Measurements from ENCODE around the gene MAP3K7. TPM values are rescaled to one million over a fixed set of nuclear protein-coding genes. Genes with fewer than 3 reads are reported as not detected.

The MAP3K7 gene
- total and polyA plus RNA-seq, 2 of the 4 experiments (the other 2 are of a cell fraction) = 26.5 to 29.9 TPM

- Histone ChIP-seq H3K56ac (ENCODE audit: extremely low read depth, insufficient read depth, low read length) (no peak overlapping the region), H2AK5ac (ENCODE audit: low read depth, low read length) (no peak overlapping the region), H3K4me3 (ENCODE audit: insufficient read depth, low read depth, low read length) (no peak overlapping the region), H3K4me2 (ENCODE audit: low read depth, low read length) (no peak overlapping the region), H3K27ac (ENCODE audit: insufficient read depth, low read length) (no peak overlapping the region), H3K36me3 (ENCODE audit: control insufficient read depth, insufficient read depth, low read length) (no peaks in the 10 kb centered on the region), H3K9ac (ENCODE audit: low read depth, low read length) (no peak overlapping the region), H3K27me3 (ENCODE audit: control insufficient read depth, insufficient read depth, low read length) (peaks cover 2% of the 10 kb centered on the region; the same call in 1 of the 2 replicates), H2AK9ac (replicated peaks; ENCODE audit: low read depth, low read length, poor library complexity) (no peak overlapping the region), H3K9me3 (ENCODE audit: control insufficient read depth, insufficient read depth, low read length) (no peaks in the 10 kb centered on the region), H4K91ac (ENCODE audit: insufficient read depth, low read depth, low read length) (no peak overlapping the region), H4K8ac (ENCODE audit: low read depth in 2 of 2, low read length in 2 of 2) (no peak overlapping the region), H2BK20ac (ENCODE audit: low read depth, low read length) (no peak overlapping the region), H3K79me1 (ENCODE audit: low read depth in 1 of 2, low read length in 2 of 2) (no peaks in the 10 kb centered on the region), H3K23ac (ENCODE audit: low read depth, low read length) (no peak overlapping the region), H4K5ac (ENCODE audit: low read depth, low read length) (no peak overlapping the region), H4K20me1 (ENCODE audit: insufficient read depth, low read length) (no peaks in the 10 kb centered on the region), H2AFZ (replicated peaks; ENCODE audit: low read length, poor library complexity) (no peak overlapping the region), H3K4me1 (ENCODE audit: control insufficient read depth, insufficient read depth, low read length) (no peaks in the 10 kb centered on the region), H3K14ac (replicated peaks; ENCODE audit: low read depth, low read length) (no peak overlapping the region), H2BK5ac (ENCODE audit: low read depth, low read length, poor library complexity, severe bottlenecking) (no peak overlapping the region), H3K18ac (ENCODE audit: low read depth, low read length) (no peak overlapping the region), H2BK15ac (ENCODE audit: low read depth, low read length) (no peak overlapping the region), H3K4ac (ENCODE audit: low read depth, low read length) (no peak overlapping the region), H2BK120ac (ENCODE audit: low read depth, low read length) (no peak overlapping the region), H3K9me1 (ENCODE audit: insufficient read depth, low read length) (no peaks in the 10 kb centered on the region)
- DNase-seq (no peak), ATAC-seq (ENCODE audit: low read depth) (no peak)
- dilution Hi-C loops (cut with HindIII; ENCODE audit: low sequenced_read_pairs, unreplicated experiment) (no loop called here), intact Hi-C loops (cut with micrococcal nuclease) (no loop called here), in situ Hi-C loops (cut with MboI; ENCODE audit: low sequenced_read_pairs) (no loop called here)
- WGBS, 2 experiments (ENCODE audit: extremely low coverage in 2 of 2, insufficient read length in 1 of 2) = no CpG with 5 or more reads among the region's 4 CpGs
- ChIA-PET POLR2A (ENCODE audit: unreplicated experiment) (no interaction called here), CTCF (interaction anchor here (0.6 to 1.3 kb wide), 2 partner anchors 11 kb away, joined by 3 read pairs; partner anchors contain the start of gene MAP3K7)
- TF ChIP-seq FOS (IDR thresholded peaks at IDR 0.05; ENCODE audit: low read depth, low read length) = no peak
- no peak for TF ChIP-seq CHD1 (IDR thresholded peaks at IDR 0.05; ENCODE audit: low read depth, low read length)
- TF ChIP-seq CTCF (conservative IDR thresholded peaks at IDR 0.05; ENCODE audit: low read depth, low read length) = no peak
- no peak for TF ChIP-seq MAFK (IDR thresholded peaks at IDR 0.05; ENCODE audit: low read depth, low read length)
- no peak for TF ChIP-seq POLR2A (IDR thresholded peaks at IDR 0.05; ENCODE audit: low read depth, low read length)
- TF ChIP-seq NFE2L2 (IDR thresholded peaks at IDR 0.05; ENCODE audit: low read depth, low read length) = no peak
- TF ChIP-seq, protein P1, sequence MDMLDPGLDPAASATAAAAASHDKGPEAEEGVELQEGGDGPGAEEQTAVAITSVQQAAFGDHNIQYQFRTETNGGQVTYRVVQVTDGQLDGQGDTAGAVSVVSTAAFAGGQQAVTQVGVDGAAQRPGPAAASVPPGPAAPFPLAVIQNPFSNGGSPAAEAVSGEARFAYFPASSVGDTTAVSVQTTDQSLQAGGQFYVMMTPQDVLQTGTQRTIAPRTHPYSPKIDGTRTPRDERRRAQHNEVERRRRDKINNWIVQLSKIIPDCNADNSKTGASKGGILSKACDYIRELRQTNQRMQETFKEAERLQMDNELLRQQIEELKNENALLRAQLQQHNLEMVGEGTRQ (IDR thresholded peaks at IDR 0.05; ENCODE audit: low read depth, low read length) = no peak
- no peak for TF ChIP-seq BHLHE40 (IDR thresholded peaks at IDR 0.05; ENCODE audit: low read depth, low read length)
- no peak for TF ChIP-seq MAZ (IDR thresholded peaks at IDR 0.05; ENCODE audit: borderline replicate concordance, low read depth, low read length)
- no TSS peak for BruUV-seq (replicated peaks)
Observed at GRCh38 chr6:90598192-90598951, 11.5 kb upstream of the MAP3K7 start.
